ENCODE measurements around the gene AFAP1L1. TPM values are rescaled to one million over a fixed set of nuclear protein-coding genes. Genes with fewer than 3 reads are reported as not detected.
A peak's percentile ranks its signal among the peaks of the same experiment; 100 is the strongest.

AFAP1L1 gene
- total and polyA plus RNA-seq, 2 of the 13 experiments (the other 11 are each of a cell fraction or from before 2014, with no cell fraction given): 0.38 to 1.0 TPM

GRCh38 chr5:149357370-149358293 lies 86.0 kb downstream of the AFAP1L1 start, which contains the start of gene PCYOX1L (continued):
- TF ChIP-seq ZNF574 (CRISPR knock-in tag; IDR thresholded peaks at IDR 0.05) (peak; percentile 52), MED1 (CRISPR knock-in tag; IDR thresholded peaks at IDR 0.05) (peak; percentile 42; the same call in 1 of the 2 replicates), FOXP4 (CRISPR knock-in tag; IDR thresholded peaks at IDR 0.05) (no peak), MBD4 (IDR thresholded peaks at IDR 0.05; ENCODE audit: borderline replicate concordance, low read length) (no peak), SKI (IDR thresholded peaks at IDR 0.05; ENCODE audit: partially characterized antibody) (no peak), ZNF512B (CRISPR knock-in tag; IDR thresholded peaks at IDR 0.05; ENCODE audit: borderline replicate concordance) (no peak), SSRP1 (CRISPR knock-in tag; IDR thresholded peaks at IDR 0.05) (no peak), ZNF782 (CRISPR knock-in tag; IDR thresholded peaks at IDR 0.05; ENCODE audit: borderline replicate concordance) (no peak), ARNT (IDR thresholded peaks at IDR 0.05) (no peak), DR1 (CRISPR knock-in tag; IDR thresholded peaks at IDR 0.05) (no peak; the same call in 1 of the 2 replicates), ZNF547 (CRISPR knock-in tag; IDR thresholded peaks at IDR 0.05) (peak; percentile 56; the same call in 1 of the 2 replicates)
- TF ChIP-seq, protein P1, sequence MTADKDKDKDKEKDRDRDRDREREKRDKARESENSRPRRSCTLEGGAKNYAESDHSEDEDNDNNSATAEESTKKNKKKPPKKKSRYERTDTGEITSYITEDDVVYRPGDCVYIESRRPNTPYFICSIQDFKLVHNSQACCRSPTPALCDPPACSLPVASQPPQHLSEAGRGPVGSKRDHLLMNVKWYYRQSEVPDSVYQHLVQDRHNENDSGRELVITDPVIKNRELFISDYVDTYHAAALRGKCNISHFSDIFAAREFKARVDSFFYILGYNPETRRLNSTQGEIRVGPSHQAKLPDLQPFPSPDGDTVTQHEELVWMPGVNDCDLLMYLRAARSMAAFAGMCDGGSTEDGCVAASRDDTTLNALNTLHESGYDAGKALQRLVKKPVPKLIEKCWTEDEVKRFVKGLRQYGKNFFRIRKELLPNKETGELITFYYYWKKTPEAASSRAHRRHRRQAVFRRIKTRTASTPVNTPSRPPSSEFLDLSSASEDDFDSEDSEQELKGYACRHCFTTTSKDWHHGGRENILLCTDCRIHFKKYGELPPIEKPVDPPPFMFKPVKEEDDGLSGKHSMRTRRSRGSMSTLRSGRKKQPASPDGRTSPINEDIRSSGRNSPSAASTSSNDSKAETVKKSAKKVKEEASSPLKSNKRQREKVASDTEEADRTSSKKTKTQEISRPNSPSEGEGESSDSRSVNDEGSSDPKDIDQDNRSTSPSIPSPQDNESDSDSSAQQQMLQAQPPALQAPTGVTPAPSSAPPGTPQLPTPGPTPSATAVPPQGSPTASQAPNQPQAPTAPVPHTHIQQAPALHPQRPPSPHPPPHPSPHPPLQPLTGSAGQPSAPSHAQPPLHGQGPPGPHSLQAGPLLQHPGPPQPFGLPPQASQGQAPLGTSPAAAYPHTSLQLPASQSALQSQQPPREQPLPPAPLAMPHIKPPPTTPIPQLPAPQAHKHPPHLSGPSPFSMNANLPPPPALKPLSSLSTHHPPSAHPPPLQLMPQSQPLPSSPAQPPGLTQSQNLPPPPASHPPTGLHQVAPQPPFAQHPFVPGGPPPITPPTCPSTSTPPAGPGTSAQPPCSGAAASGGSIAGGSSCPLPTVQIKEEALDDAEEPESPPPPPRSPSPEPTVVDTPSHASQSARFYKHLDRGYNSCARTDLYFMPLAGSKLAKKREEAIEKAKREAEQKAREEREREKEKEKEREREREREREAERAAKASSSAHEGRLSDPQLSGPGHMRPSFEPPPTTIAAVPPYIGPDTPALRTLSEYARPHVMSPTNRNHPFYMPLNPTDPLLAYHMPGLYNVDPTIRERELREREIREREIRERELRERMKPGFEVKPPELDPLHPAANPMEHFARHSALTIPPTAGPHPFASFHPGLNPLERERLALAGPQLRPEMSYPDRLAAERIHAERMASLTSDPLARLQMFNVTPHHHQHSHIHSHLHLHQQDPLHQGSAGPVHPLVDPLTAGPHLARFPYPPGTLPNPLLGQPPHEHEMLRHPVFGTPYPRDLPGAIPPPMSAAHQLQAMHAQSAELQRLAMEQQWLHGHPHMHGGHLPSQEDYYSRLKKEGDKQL (CRISPR knock-in tag; IDR thresholded peaks at IDR 0.05; ENCODE audit: low read depth): no peak
- TF ChIP-seq, protein P2, sequence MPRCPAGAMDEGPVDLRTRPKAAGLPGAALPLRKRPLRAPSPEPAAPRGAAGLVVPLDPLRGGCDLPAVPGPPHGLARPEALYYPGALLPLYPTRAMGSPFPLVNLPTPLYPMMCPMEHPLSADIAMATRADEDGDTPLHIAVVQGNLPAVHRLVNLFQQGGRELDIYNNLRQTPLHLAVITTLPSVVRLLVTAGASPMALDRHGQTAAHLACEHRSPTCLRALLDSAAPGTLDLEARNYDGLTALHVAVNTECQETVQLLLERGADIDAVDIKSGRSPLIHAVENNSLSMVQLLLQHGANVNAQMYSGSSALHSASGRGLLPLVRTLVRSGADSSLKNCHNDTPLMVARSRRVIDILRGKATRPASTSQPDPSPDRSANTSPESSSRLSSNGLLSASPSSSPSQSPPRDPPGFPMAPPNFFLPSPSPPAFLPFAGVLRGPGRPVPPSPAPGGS (CRISPR knock-in tag; IDR thresholded peaks at IDR 0.05): peak; percentile 59; the same call in 1 of the 2 replicates

All from HepG2 (cell line).